NT2/D1 (cell line): Measurements from ENCODE around the gene FKBP15.

Source experiments
- DNase-seq: peaks from one replicate; pipeline ENCODE4 v3.0.0-alpha.2; 2011; ENCODE audit warnings: low read depth, low spot score
- H3K27me3 ChIP-seq: 2 replicates; pipeline ENCODE4 v1.6.0; 2011; ENCODE audit warnings: mild to moderate bottlenecking; ENCODE audit not compliant: insufficient read length, insufficient read depth
- H3K36me3 ChIP-seq: 2 replicates; pipeline ENCODE4 v1.6.1; 2011; ENCODE audit warnings: mild to moderate bottlenecking, low read length, mixed read lengths; ENCODE audit not compliant: insufficient read depth, insufficient read length
- H3K4me1 ChIP-seq: 2 replicates; pipeline ENCODE4 v1.5.1; 2011; ENCODE audit not compliant: insufficient read depth, insufficient read length
- H3K4me3 ChIP-seq: 2 replicates; pipeline ENCODE4 v1.5.1; 2011; ENCODE audit warnings: low read depth; ENCODE audit not compliant: insufficient read length
- H3K9ac ChIP-seq: 2 replicates; pipeline ENCODE4 v1.6.0; 2011; ENCODE audit warnings: low read depth; ENCODE audit not compliant: insufficient read length
- H3K9me3 ChIP-seq: 2 replicates; pipeline ENCODE4 v1.5.1; 2011; ENCODE audit warnings: mild to moderate bottlenecking, low read length; ENCODE audit not compliant: insufficient read depth
- SUZ12 ChIP-seq: IDR thresholded peaks from 2 replicates; pipeline ENCODE4 v1.6.1; 2011; ENCODE audit not compliant: insufficient read length, insufficient read depth; ENCODE audit errors: extremely low read depth
- YY1 ChIP-seq: IDR thresholded peaks from 2 replicates; pipeline ENCODE4 v1.6.1; 2011; ENCODE audit not compliant: insufficient read length, insufficient read depth
- ZNF274 ChIP-seq: IDR thresholded peaks from 2 replicates; pipeline ENCODE4 v1.6.1; 2011; ENCODE audit warnings: mild to moderate bottlenecking, low read depth, low read length

Gene FKBP15

DNA sequence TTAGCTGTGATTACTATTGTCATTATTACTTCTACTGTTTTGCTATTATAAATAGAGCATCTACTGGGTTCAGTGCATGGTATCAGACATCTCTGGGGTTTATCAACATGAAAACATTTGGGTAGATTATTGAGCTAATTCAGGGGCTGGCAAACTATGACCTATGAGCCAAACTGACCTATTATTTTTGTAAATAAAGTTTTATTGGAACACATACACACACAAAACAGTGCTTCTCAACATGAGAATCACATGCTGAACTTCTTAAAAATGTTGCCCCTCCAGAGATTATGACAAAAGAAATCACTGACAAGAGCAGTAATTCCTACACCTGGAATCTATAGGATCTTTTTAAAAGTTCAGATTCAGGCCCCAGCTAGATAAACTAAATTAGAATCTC lies 39.9 kb downstream of the FKBP15 start:
- H3K36me3 ChIP-seq: peaks cover 85% of the 10 kb centered on the region
- TF ChIP-seq ZNF274: no peak
- H3K9ac ChIP-seq: no peak overlapping the region
- DNase-seq: no peak
- no peaks in the 10 kb centered on the region for H3K27me3 ChIP-seq
- H3K4me3 ChIP-seq: no peak overlapping the region
- no peaks in the 10 kb centered on the region for H3K9me3 ChIP-seq
- no peaks in the 10 kb centered on the region for H3K4me1 ChIP-seq

DNA sequence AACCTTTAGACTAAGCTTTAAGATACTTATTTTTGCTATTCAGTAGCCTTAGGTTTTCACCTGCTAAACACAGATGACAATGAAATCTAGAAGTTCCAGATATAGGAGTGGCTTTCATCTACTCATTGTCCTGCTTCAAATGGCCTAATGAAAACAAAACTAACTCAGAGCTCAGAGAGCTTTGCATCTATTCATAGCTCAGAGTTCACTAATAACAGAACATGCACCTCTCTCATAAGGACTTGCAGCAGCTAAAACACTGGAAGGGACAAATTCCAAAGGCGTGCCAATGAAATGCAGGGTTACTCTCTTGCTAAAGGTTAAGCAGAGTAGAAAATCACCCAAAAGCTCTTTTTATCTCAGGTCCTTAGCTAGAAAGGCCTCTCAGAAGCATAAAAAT lies 41.2 kb downstream of the FKBP15 start:
- no peak for TF ChIP-seq SUZ12
- no peak for TF ChIP-seq ZNF274
- TF ChIP-seq YY1: no peak
- Histone ChIP-seq H3K9ac (no peak overlapping the region), H3K4me3 (no peak overlapping the region), H3K27me3 (no peaks in the 10 kb centered on the region), H3K36me3 (peaks cover 86% of the 10 kb centered on the region), H3K4me1 (no peaks in the 10 kb centered on the region), H3K9me3 (no peaks in the 10 kb centered on the region)
- no peak for DNase-seq

DNA sequence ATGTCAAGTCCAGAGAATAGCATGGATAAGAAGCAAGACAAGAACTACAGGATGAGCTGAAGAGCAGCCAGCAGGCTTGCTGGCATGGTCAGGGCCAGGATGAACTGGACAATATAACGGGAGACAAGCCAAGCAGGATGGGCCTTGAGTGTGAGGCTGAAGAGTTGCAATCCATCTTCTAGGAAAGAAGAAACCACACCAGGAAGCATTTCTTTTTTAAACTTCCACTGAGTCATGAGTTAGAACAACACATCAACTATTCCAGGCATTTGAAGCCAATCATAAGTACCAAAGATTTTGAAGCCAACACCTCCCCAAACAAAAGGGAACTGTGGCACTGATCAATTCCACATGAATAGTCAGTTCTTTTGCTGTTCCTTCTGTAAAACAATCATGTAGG lies 43.0 kb downstream of the FKBP15 start:
- no peak for DNase-seq
- no peaks in the 10 kb centered on the region for H3K9me3 ChIP-seq
- no peaks in the 10 kb centered on the region for H3K27me3 ChIP-seq
- H3K4me3 ChIP-seq: no peak overlapping the region
- TF ChIP-seq YY1 (no peak), ZNF274 (no peak), SUZ12 (no peak)
- no peaks in the 10 kb centered on the region for H3K4me1 ChIP-seq
- peaks cover 83% of the 10 kb centered on the region for H3K36me3 ChIP-seq
- no peak overlapping the region for H3K9ac ChIP-seq

DNA sequence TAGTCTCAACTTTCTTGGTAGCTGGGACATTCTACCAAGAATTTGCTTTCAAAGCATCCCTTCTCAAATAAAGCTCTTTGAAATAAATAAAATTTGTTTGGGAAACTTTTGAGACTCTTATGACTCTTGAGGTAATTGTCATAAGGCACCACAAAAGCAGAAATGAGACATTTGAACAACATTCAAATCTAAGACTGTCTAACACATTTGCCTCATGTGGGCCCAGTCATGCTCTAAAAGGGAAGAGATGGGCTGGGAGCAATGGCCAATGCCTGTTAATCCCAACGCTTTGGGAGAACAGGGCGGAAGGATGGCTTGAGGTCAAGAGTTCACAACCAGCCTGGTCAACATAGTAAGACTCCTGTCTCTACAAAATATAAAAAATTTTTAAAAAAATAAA lies 43.8 kb downstream of the FKBP15 start:
- Histone ChIP-seq H3K4me1 (no peaks in the 10 kb centered on the region), H3K9me3 (no peaks in the 10 kb centered on the region), H3K4me3 (no peak overlapping the region), H3K36me3 (peaks cover 83% of the 10 kb centered on the region), H3K9ac (no peak overlapping the region), H3K27me3 (no peaks in the 10 kb centered on the region)
- TF ChIP-seq YY1 (no peak), ZNF274 (no peak), SUZ12 (no peak)
- DNase-seq: no peak

DNA sequence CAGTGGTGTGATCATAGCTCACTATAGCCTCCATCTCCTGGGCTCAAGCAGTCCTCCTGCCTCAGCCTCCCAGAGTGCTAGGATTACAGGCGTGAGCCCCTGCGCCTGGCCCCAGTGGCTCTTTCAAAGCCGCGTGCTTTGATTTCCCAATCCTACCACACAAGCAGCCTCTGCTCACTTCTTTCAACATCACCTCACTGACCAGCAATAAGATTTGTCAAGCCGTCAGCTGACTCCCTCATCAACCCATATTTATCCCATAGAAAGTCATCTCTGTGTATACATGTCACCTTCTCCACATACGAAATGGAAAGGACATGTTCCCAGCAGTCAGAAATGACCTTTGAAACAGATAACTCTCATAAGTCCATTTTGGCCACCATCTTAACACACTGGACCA lies 44.3 kb downstream of the FKBP15 start:
- Histone ChIP-seq H3K9ac (no peak overlapping the region), H3K4me1 (no peaks in the 10 kb centered on the region), H3K9me3 (no peaks in the 10 kb centered on the region), H3K36me3 (peaks cover 81% of the 10 kb centered on the region), H3K27me3 (no peaks in the 10 kb centered on the region), H3K4me3 (no peak overlapping the region)
- TF ChIP-seq ZNF274 (no peak), SUZ12 (no peak)
- DNase-seq: no peak

DNA sequence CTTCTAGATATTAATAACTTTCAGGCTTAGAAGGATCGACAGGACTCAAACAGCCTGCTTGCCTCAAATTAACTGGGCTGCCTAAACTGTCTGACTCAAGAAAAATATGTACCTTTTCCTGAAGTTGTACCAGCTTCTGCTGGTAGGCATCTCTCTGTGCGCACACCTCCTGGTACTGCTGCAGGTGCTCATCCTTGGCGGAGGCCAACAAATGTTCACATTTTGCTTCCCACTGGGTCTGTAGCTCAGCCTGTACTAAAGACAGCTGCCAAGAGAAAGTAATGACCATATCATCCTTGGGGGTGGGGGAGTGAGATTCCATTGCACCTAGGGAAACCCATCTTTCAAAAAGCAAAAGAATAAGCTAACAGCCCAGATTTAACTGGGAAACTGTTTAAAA lies 47.7 kb downstream of the FKBP15 start:
- TF ChIP-seq SUZ12 (no peak), YY1 (no peak), ZNF274 (no peak)
- DNase-seq: no peak
- Histone ChIP-seq H3K4me1 (no peaks in the 10 kb centered on the region), H3K9me3 (no peaks in the 10 kb centered on the region), H3K36me3 (peaks cover 89% of the 10 kb centered on the region), H3K27me3 (no peaks in the 10 kb centered on the region), H3K9ac (no peak overlapping the region), H3K4me3 (no peak overlapping the region)

DNA sequence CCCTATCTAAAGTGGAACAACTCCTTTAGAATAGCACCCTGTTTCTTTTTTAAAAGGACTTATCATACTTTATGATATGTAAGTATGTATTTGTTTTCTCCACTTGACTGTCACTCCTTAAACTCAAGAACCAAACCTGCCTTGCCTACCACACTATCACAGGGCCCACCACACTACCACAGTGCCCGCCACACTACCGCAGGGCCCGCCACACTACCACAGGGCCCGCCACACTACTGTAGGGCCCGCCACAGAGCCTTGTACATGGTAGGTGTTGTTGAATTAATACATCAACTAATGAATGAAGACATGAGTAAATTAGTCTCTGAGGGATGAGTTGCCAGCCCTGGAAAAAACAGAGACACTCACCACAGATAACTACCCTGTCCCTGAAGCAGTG lies 52.3 kb downstream of the FKBP15 start:
- Histone ChIP-seq H3K9ac (no peak overlapping the region), H3K4me3 (no peak overlapping the region), H3K4me1 (no peaks in the 10 kb centered on the region), H3K36me3 (peaks cover 90% of the 10 kb centered on the region), H3K9me3 (no peaks in the 10 kb centered on the region), H3K27me3 (no peaks in the 10 kb centered on the region)
- no peak for DNase-seq
- TF ChIP-seq SUZ12 (no peak), ZNF274 (no peak), YY1 (no peak)

DNA sequence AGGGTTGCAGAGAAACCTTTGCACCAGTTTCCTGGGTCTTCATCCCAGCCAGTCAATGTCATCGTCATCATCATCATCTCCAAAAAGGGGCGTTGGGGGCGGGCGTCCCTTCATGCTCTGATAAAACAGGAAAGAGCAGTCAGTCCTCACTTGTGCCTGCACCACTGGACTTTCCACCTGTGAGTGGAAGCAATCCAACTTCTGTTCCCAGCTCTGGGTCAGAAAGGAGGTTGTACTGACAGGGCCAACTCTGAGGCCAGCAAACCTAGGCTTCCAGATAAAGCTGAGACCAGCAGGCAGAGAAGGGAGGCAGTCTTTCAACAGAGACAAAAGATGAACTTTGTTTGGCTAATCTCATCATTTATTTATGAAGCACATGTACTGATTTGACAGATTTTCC lies 55.0 kb downstream of the FKBP15 start:
- Histone ChIP-seq H3K4me3 (no peak overlapping the region), H3K4me1 (peaks cover 8% of the 10 kb centered on the region), H3K27me3 (no peaks in the 10 kb centered on the region), H3K9ac (no peak overlapping the region), H3K36me3 (peaks cover 96% of the 10 kb centered on the region), H3K9me3 (no peaks in the 10 kb centered on the region)
- TF ChIP-seq ZNF274 (no peak), YY1 (no peak), SUZ12 (no peak)
- no peak for DNase-seq
